Epithelial cell of proximal tubule (primary cell): ENCODE measurements around the gene CT83. TPM values are rescaled to one million over a fixed set of nuclear protein-coding genes. Genes with fewer than 3 reads are reported as not detected.

ENCODE experiments used
- DNase-seq: peaks from one replicate; pipeline ENCODE4 v3.0.0-alpha.2; 2011; ENCODE audit warnings: low read depth
- H3K4me3 ChIP-seq: 2 replicates; pipeline ENCODE4 v1.5.1; 2011; ENCODE audit warnings: low read depth, mild to moderate bottlenecking, low read length
- total RNA-seq: library from RNA; depleted of rRNA; stranded (reverse); fragments of >200 nt; gene quantifications from 2 replicates; pipeline ENCODE4 v1.2.3, GENCODE V29; 2015
- TF ChIP-seq, protein P1 (sequence below): conservative IDR thresholded peaks from 2 replicates; pipeline ENCODE4 v1.5.1; 2012; ENCODE audit warnings: low read depth, mild to moderate bottlenecking, low read length

CT83 gene, protein sequence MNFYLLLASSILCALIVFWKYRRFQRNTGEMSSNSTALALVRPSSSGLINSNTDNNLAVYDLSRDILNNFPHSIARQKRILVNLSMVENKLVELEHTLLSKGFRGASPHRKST
- not detected in 2 replicates for total RNA-seq

DNA sequence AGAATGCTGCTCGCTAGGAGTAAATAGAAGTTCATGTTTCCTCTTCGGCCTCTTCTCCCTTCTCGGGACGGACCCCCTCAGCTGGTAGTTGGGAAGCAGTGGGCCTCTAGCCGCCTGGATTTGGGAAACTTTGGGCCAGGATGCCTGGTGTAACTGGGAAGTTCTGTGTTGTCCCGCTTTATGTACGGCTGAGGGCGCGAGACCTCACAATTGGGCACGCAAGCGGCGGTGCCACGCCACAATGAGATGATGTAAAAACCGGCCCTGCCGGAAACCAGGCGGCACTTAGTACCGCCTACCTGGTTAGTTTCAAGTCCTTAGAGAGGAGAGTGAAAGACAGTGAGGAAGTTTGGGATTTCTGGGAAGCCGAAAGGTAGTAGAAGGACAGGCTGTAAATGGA is at the start of gene CT83:
Gene CT83, minus strand, starts transcription at position 155 of the 400 bp plus-strand sequence. Its CDS starts 120 bp downstream, at position 35.
- no peak within 1 kb of the TSS for H3K4me3 ChIP-seq
- TF ChIP-seq, protein P1, sequence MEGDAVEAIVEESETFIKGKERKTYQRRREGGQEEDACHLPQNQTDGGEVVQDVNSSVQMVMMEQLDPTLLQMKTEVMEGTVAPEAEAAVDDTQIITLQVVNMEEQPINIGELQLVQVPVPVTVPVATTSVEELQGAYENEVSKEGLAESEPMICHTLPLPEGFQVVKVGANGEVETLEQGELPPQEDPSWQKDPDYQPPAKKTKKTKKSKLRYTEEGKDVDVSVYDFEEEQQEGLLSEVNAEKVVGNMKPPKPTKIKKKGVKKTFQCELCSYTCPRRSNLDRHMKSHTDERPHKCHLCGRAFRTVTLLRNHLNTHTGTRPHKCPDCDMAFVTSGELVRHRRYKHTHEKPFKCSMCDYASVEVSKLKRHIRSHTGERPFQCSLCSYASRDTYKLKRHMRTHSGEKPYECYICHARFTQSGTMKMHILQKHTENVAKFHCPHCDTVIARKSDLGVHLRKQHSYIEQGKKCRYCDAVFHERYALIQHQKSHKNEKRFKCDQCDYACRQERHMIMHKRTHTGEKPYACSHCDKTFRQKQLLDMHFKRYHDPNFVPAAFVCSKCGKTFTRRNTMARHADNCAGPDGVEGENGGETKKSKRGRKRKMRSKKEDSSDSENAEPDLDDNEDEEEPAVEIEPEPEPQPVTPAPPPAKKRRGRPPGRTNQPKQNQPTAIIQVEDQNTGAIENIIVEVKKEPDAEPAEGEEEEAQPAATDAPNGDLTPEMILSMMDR: no peak
- DNase-seq: no peak

GRCh38 chrX:116499780-116500179 is 37.0 kb upstream of the CT83 start:
- TF ChIP-seq, protein P1: no peak
- DNase-seq: peak; percentile 6
- H3K4me3 ChIP-seq: no peak overlapping the region

GRCh38 chrX:116493271-116493670 is 30.5 kb upstream of the CT83 start:
- DNase-seq: no peak
- no peak overlapping the region for H3K4me3 ChIP-seq
- TF ChIP-seq, protein P1: no peak

DNA sequence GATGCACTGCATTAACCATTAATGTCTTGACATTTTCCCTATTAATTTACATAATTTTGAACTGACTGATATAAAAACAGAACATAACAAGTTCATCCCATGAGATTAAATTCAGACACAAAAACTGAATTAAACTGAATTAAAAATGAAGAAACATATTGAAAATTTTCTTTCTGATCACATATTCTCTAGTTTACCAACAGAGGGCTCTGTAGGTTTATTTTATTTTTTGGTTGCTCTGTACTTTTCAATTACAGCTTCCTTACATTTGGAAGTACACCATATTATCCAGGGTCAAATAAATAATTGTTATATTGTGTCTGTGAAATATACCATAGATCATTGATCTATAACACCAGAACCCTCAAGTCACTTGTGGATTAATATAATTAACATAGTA is 27.3 kb upstream of the CT83 start:
- DNase-seq: no peak
- H3K4me3 ChIP-seq: no peak overlapping the region
- TF ChIP-seq, protein P1: no peak

GRCh38 chrX:116480059-116480458 is 17.3 kb upstream of the CT83 start:
- no peak for DNase-seq
- H3K4me3 ChIP-seq: no peak overlapping the region
- TF ChIP-seq, protein P1: no peak

DNA sequence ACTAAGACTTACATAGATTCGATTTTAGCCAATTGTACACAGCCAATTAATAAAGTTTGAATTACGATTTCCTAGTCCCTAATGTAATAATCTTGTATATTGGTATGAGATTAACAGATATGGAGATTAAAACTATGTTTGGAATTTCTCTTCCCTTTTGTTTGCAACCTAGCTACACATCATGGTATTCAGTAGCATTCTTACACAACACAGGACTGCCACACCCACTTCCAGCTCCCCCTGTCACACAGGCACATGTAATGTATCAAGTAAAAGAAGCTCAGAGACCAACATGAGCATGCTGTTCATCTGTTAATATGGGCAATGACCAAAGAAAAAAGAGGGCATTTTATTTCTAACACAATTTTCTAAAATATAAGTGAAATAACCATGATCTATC is 13.6 kb downstream of the CT83 start:
- no peak overlapping the region for H3K4me3 ChIP-seq
- no peak for DNase-seq
- TF ChIP-seq, protein P1: no peak

- H3K4me3 ChIP-seq: no peak within 1 kb of the TSS
- TF ChIP-seq, protein P1: no peak
- no peak for DNase-seq
These were observed 26.4 kb downstream of the CT83 start, which contains the start of gene SLC6A14 for GRCh38 chrX:116436358-116436816. SLC6A14 (plus strand) TSS chrX:116436606; CDS start chrX:116436710, 104 bp downstream.
